ENCODE results near the gene HYAL2.
A peak's percentile ranks its signal among the peaks of the same experiment; 100 is the strongest.

The HYAL2 gene

DNA sequence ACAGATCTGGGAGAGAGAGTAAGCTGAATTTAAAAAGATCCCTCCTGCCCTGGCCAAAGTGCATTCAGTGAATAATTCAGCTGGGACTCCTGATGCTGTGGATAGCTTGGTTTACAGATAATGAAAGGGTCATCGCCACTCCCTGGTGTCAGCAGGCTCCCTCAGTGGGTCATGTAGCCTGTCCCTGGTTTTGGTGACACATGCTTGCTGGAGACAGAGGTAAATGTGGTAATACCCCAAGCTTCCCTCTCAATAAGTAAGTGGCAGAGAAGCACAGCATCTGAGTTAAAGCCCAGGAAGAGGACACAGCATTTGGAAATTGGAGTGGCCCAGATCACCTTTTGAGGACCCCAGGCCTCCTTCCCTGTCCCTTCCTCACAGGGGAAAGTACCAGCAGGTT lies 34.9 kb upstream of the HYAL2 start:
- Mint-ChIP-seq H3K27me3 (ENCODE audit: low read depth, poor library complexity) (peaks cover 5% of the 10 kb centered on the region), H3K36me3 (ENCODE audit: low read depth) (peaks cover 7% of the 10 kb centered on the region), H3K27ac (no peak overlapping the region), H3K4me3 (peak overlapping the region; percentile 95), H3K4me1 (peaks cover 37% of the 10 kb centered on the region), H3K9me3 (no peaks in the 10 kb centered on the region)
- DNase-seq: no peak
- TF ChIP-seq, protein P1, sequence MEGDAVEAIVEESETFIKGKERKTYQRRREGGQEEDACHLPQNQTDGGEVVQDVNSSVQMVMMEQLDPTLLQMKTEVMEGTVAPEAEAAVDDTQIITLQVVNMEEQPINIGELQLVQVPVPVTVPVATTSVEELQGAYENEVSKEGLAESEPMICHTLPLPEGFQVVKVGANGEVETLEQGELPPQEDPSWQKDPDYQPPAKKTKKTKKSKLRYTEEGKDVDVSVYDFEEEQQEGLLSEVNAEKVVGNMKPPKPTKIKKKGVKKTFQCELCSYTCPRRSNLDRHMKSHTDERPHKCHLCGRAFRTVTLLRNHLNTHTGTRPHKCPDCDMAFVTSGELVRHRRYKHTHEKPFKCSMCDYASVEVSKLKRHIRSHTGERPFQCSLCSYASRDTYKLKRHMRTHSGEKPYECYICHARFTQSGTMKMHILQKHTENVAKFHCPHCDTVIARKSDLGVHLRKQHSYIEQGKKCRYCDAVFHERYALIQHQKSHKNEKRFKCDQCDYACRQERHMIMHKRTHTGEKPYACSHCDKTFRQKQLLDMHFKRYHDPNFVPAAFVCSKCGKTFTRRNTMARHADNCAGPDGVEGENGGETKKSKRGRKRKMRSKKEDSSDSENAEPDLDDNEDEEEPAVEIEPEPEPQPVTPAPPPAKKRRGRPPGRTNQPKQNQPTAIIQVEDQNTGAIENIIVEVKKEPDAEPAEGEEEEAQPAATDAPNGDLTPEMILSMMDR (IDR thresholded peaks at IDR 0.05): no peak

DNA sequence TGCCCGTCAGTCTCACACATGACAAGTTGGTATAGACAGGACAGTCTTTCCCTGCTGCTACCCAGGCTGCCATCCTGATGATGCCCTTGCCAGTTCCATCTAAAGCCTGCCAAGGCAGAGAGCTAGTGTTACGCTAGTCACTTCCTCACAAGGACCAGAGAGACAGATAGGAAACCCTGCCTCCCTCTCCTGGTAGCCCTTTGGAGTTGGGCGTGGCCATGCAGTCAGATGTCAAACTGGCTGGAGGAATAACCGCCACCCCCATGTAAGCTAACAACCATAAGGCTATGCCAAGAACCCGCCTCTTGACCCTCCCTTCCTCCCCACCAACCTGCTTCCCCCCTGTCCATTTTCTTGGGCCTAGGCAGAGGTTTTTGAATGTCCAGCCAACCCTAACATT lies 34.0 kb upstream of the HYAL2 start:
- no peaks in the 10 kb centered on the region for H3K9me3 Mint-ChIP-seq
- no peak for DNase-seq
- H3K4me1 Mint-ChIP-seq: peaks cover 40% of the 10 kb centered on the region
- H3K4me3 Mint-ChIP-seq: peak overlapping the region; percentile 95
- peaks cover 7% of the 10 kb centered on the region for H3K36me3 Mint-ChIP-seq (ENCODE audit: low read depth)
- H3K27ac Mint-ChIP-seq: no peak overlapping the region
- TF ChIP-seq, protein P1 (IDR thresholded peaks at IDR 0.05): no peak
- H3K27me3 Mint-ChIP-seq (ENCODE audit: low read depth, poor library complexity): peaks cover 1% of the 10 kb centered on the region

DNA sequence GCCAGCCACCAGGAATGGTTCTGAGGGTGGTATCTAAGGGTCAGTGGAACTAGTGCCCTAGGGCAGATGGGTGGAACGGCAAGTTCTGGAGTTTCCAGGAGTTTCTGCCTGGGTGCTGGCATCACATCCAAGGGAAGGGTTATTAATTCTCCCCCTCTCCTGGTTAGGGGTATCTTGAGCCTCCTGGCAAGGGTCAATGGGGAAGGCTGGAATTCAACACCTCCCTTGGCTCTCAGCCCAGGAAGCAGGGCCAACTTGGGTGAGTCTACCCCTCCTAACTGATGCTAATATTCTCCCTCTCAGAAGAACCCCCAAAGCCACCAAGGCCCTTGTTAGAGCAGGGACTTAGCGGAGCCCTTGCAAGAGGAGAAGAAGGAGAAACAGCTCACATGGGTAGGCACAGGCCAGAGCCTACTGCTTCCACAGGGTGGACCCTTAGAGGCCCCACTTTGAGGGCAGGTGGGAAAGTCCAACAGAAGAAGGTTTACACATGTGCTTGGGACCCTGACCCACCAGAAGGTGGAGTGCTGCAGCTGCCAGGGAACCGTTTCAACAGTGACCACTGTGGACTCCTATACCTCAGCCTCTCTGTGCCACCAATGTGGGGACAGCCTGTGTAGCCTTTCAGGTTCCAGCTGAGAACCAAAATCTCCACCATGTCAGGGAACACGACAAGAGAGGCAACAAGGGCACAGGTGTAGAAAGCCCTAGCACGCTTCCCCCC lies 33.4 kb upstream of the HYAL2 start:
- Mint-ChIP-seq H3K4me1 (peaks cover 45% of the 10 kb centered on the region), H3K36me3 (ENCODE audit: low read depth) (peaks cover 7% of the 10 kb centered on the region), H3K27me3 (ENCODE audit: low read depth, poor library complexity) (no peaks in the 10 kb centered on the region), H3K4me3 (peak overlapping the region; percentile 95), H3K27ac (peak overlapping the region; percentile 69), H3K9me3 (no peaks in the 10 kb centered on the region)
- TF ChIP-seq, protein P1 (IDR thresholded peaks at IDR 0.05): no peak
- no peak for DNase-seq

DNA sequence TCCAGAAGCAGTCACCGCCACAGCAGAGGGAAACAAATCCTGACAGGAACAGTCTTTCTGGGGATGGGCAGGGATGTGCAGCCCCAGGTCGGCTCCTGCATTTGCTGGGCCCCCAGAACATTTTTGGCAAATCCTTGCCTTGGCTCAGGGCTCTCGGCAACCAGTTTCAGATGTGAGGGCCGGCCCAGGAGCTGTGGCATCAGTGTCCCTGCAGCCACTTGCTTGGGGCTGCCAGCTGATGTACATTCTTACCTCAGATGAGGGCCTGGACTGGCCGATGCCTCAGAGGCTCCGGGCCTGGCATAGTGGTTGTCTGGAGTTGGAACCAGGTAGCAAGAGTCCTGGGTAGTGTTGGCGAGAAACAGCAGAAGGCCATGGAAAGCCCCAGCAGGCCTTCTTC lies 32.3 kb upstream of the HYAL2 start:
- peaks cover 50% of the 10 kb centered on the region for H3K4me1 Mint-ChIP-seq
- peaks cover 7% of the 10 kb centered on the region for H3K36me3 Mint-ChIP-seq (ENCODE audit: low read depth)
- DNase-seq: no peak
- H3K27ac Mint-ChIP-seq: no peak overlapping the region
- TF ChIP-seq, protein P1 (IDR thresholded peaks at IDR 0.05): no peak
- H3K27me3 Mint-ChIP-seq (ENCODE audit: low read depth, poor library complexity): no peaks in the 10 kb centered on the region
- no peaks in the 10 kb centered on the region for H3K9me3 Mint-ChIP-seq
- no peak overlapping the region for H3K4me3 Mint-ChIP-seq

DNA sequence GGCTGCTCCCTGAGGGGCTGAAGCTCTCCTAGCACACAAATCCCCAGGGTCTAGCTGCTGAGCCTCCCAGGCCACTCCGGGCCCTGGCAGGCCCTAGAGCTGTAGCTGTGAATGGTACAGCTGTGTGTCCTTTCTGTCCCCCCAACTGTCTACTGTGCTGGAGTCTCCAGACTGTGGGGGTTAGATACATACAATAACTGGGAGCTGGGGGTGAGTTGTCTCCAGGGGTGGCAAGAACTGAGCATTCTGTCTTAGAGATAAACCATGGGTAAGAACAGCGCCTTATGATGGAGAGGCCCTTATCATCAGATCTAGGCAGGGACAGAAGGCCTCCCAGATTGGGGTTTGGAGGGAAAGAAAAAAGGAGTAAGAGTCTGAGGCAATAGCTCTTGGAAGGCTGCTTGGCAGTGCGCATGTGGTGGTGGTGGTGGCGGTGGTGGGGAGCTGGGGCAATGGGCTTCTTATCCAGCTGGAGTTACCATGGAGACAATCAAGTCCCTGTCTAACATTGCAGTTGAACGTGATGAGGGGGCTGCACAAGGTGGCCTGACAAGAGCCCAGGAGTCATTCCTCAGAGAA lies 31.7 kb upstream of the HYAL2 start:
- H3K4me3 Mint-ChIP-seq: no peak overlapping the region

More for the DNA sequence above, 31.7 kb upstream of the HYAL2 start:
- Mint-ChIP-seq H3K4me1 (peaks cover 46% of the 10 kb centered on the region), H3K27me3 (ENCODE audit: low read depth, poor library complexity) (no peaks in the 10 kb centered on the region), H3K9me3 (no peaks in the 10 kb centered on the region), H3K36me3 (ENCODE audit: low read depth) (peaks cover 7% of the 10 kb centered on the region), H3K27ac (no peak overlapping the region)
- TF ChIP-seq, protein P1 (IDR thresholded peaks at IDR 0.05): no peak
- DNase-seq: no peak

Measured in nephron progenitor cell (in vitro differentiated cells).